Measurements from ENCODE around the gene SAA2.
"Not testable (repeated sequence)": the region's sequence is repeated elsewhere in the genome, so short reads cannot be mapped to it uniquely, and the experiment has no call there.

Gene SAA2

DNA sequence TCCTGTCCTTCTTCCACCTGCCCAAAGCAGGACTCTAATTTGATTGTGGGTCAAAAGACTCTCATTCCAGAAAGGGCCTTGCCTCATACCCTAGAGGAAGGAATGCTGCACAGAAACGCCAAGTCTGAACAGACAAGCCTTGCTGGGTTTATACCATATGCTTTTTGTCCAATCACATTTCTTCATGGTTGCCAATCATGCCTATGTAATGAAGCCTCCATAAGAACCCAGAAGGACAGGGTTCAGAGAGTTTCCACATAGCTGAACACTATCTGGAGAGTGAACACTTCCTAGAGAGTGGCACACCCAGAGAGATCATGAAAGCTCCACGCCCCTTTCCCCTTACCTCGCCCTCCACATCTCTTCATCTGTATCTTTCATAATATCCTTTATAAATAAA, 4.8 kb upstream of the SAA2 start:
- FAIRE-seq: no peak
- no peak for DNase-seq (ENCODE audit: low spot score)

GRCh38 chr11:18247191-18247581, 1.3 kb downstream of the SAA2 start:
- not testable (repeated sequence) for DNase-seq (ENCODE audit: low spot score); FAIRE-seq

DNA sequence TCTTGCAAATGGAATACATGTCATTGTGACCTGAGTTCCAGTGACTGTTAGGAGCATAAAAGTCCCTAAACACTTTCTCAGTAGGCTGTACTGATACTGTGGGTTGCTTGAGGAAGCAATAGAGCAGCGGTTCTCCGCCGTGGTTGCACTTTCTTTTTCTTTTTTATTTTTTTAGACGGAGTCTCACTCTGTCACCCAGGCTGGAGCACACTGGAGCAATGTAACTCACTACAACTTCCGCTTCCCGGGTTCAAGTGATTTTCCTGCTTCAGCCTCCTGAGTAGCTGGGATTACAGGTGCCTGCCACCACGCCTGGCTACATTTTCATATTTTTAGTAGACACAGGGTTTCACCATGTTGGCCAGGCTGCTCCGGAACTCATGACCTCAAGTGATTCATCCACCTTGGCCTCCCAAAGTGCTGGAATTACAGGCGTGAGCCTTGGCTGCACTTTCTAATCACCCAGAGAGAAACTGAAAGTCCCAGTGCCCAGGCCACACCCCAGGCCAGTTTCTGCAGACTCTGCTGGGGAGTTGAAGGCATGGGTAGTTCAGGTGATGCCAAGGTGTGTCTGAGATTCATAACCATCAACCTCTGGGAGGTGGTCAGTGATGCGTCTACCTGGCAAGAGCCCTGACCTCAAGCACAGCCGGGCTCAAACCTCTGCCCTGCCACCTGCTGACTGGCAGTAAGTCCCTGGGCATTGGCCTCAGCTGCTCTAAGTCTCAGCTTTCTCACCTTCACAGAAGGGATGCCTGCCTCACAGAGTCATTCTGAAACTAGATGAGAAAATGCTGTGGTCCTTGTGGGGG, 1.9 kb downstream of the SAA2 start:
- FAIRE-seq; DNase-seq (ENCODE audit: low spot score): not testable (repeated sequence)

DNA sequence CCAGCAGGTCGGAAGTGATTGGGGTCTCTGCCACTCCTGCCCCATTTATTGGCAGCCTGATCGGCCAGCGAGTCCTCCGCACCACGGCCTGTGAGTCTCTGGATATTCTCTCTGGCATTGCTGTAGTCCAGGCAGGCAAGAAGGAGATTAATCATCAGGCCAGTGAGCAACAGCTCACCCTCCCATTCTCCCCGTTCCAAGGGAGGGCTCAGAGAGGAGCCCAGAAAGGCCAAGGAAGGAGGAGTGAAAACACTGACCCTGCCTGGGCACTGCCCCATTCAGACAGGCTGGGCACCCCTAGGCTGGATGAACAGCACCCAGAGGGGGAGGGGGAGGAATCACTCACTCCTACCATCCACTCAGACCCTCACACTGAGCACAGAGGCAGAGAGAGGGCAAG, 3.1 kb downstream of the SAA2 start:
- FAIRE-seq: no peak
- no peak for DNase-seq (ENCODE audit: low spot score)

DNA sequence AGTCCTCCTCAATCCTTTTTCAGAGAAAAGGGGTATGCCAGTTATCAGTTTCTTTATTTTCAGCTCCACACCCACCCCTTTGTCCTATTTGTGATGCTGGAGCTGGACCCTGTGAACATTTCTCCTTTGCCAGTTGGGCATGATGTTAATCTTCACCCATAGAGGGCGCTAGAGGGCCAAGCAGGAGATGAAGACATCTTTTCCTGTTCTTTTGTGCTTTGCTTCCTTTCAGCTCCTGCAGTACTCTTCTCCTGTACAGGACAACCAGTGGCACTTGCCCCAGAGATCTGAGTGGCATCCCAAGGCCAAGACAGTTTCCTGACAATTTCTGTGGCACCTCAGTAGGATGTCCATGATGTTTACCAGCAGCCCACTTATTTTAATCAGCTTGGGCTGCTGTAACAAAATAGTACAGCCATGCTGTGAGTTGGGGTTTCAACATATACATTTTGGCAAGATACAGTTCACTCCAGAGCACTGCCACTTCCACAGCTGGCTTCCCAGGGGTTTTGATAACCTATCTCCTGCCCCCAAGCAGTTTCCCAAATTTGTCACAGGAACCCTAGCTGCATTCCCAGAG, 4.6 kb downstream of the SAA2 start:
- DNase-seq (ENCODE audit: low spot score) (peak; percentile 69), FAIRE-seq (no peak)

DNA sequence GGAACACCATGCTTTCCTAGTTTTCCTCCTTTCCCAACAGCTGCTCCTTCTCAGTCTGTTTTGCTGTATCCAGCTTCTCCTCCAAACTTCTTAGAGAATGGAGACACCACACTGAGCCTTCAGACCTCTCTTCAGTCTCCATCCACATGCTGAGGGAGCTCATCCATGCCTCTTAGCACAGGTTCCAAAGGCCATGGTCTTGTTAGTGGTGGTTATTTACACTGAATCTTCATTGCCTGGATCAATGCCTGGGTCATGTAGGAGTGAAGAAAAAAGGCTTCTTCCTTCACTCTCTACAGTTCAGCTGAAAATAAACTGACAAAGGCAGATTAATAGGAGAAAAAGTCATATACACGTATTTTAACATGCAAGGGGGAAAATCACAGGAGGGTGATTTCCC, 8.8 kb downstream of the SAA2 start:
- DNase-seq (ENCODE audit: low spot score): no peak
- no peak for FAIRE-seq

GRCh38 chr11:18236664-18237356, 11.7 kb downstream of the SAA2 start, which contains the start of gene SAA4:
Gene SAA4, minus strand, starts transcription at chr11:18236802. Its CDS starts 876 bp downstream, at chr11:18235926.
- FAIRE-seq (no peak), DNase-seq (ENCODE audit: low spot score) (no peak)

- DNase-seq (ENCODE audit: low spot score): no peak
- FAIRE-seq: no peak
Observed at GRCh38 chr11:18235394-18236334, 12.8 kb downstream of the SAA2 start.

DNA sequence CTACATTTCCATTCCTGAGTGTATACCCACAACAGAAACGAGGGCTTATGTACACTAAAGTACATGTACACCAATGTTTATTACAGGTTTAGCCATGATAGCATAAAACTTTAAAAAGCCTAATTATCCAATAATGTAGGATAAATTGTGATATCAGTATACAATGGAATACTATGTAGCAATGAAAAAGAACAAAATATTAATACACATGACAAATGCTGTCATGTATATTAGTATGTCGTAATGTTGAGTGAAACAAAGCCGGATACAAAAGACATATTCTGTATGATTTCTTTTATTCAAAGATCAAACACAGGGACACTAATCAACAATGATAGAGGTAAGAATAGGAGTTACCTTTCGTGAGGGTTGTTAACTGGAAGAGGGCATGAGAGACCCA, 14.6 kb downstream of the SAA2 start:
- FAIRE-seq (no peak), DNase-seq (ENCODE audit: low spot score) (no peak)

DNA sequence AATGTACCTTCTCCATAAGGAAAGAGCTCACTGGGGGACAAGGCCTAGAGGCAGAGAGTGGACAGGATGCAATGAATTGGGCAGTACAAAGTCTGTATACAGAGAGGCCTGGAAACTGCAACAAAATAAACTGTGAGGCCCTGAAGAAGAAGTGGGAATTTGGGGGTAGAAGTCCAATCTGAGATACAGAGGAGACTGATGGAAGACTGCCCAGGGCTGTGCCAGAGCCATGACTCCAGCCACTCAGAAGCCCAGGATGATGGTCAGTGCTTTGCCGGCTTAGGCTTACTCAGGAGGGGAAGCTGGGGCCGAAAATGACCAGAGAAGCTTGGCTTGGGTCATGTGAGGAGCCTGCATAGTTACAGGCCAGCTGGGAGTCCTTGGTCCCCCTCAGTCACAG, 17.6 kb downstream of the SAA2 start:
- no peak for DNase-seq (ENCODE audit: low spot score)

GRCh38 chr11:18229501-18229900, 19.0 kb downstream of the SAA2 start:
- FAIRE-seq (no peak), DNase-seq (ENCODE audit: low spot score) (no peak)

More for the DNA sequence above, 17.6 kb downstream of the SAA2 start:
- no peak for FAIRE-seq

GRCh38 chr11:18225913-18226312, 22.6 kb downstream of the SAA2 start:
- no peak for FAIRE-seq
- DNase-seq (ENCODE audit: low spot score): no peak

- FAIRE-seq: no peak
Observed at GRCh38 chr11:18223591-18224387, 24.7 kb downstream of the SAA2 start.

GRCh38 chr11:18222814-18223421, 25.6 kb downstream of the SAA2 start:
- peak; percentile 98 for FAIRE-seq

More at GRCh38 chr11:18223591-18224387, 24.7 kb downstream of the SAA2 start:
- no peak for DNase-seq (ENCODE audit: low spot score)

GRCh38 chr11:18221274-18221876, 27.1 kb downstream of the SAA2 start:
- DNase-seq (ENCODE audit: low spot score) (no peak), FAIRE-seq (no peak)

More at GRCh38 chr11:18222814-18223421, 25.6 kb downstream of the SAA2 start:
- DNase-seq (ENCODE audit: low spot score): no peak

DNA sequence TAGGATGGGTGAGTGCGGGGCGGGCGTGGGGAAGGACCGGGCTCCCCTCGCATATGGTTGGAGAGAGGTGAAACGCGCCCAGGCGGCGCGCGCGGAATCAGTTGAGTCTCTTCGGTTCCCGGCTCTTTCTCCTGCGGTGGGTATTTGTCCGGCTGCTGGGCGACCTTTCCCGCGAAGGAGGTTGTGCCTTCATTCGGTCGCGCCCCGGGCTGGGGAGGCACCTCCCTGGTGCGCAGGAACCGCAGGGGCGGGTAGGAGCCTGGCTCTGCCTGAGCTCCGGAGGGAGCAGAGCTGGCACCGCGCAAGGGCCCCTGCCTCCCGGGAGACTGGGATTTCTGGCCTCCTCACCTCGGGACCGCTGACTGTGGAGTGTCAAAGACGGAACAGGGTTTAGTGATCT, 39.4 kb downstream of the SAA2 start:
- DNase-seq (ENCODE audit: low spot score) (no peak), FAIRE-seq (no peak)

DNA sequence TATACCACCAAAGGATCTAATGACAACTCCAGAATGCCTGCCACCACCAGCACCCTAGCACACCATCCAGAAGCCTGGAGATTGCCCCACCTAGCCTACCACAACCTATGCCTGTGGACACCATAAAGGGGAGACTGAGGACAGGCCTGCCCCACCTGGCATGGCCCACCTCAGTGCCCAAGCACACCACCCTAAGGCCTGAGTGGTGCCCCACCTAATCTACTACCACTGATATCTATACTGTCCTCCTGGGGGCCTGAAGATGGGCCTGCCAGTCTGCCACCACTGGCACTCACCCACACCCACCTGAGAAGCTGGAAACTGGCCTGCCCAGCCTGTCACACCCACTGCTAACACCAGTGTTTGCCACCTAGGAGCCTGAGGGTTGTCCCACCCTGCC, 43.7 kb downstream of the SAA2 start:
- FAIRE-seq: no peak

GRCh38 chr11:18204220-18204619, 44.2 kb downstream of the SAA2 start:
- DNase-seq (ENCODE audit: low spot score): no peak
- FAIRE-seq: no peak

More for the DNA sequence above, 43.7 kb downstream of the SAA2 start:
- no peak for DNase-seq (ENCODE audit: low spot score)

DNA sequence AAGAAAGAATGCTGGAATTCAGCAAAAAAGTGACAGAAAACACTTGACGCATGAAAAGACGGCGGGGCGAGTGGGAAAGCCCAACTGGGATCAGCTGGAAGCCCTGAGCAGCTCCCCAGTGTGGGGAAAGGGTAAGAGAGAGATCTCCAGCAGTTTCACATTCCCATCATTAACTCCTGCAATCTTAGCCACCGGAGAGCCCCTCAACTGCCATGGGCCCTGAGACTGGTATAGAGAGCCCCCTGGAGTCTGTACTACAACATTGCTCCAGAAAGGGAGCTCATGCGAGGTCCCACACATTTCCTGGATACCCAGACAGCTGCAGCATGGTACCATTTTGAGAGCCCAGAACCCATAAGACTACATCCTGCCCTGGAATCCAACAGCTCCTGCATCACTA, 44.7 kb downstream of the SAA2 start:
- peak; percentile 17 for DNase-seq (ENCODE audit: low spot score)
- FAIRE-seq: no peak
